SK-N-SH (cell line): Measurements from ENCODE around the gene PCK1. TPM values are rescaled to one million over a fixed set of nuclear protein-coding genes. Genes with fewer than 3 reads are reported as not detected.

Experiments used
- CTCF ChIA-PET: fragments of 300-600, 350-600 bp; formaldehyde crosslinking; extraction: SDS; loops from one replicate; lab custom pipeline; 2021; lab: Yijun Ruan, JAX
- POLR2A ChIA-PET: fragments of 350-600 bp; sonication (Branson Sonifier 250); formaldehyde crosslinking; extraction: SDS; loops from one replicate; lab custom pipeline; 2020; ENCODE audit warnings: antibody characterized with exemption, inconsistent platforms; lab: Yijun Ruan, JAX
- DNase-seq: peaks from one replicate; pipeline ENCODE4 v3.0.0; 2012
- H2AFZ ChIP-seq: fragments of 200-600 bp; sonication (generic); 2 replicates; pipeline ENCODE4 v1.8.1; 2016; ENCODE audit warnings: antibody characterized with exemption, mild to moderate bottlenecking, low read depth
- H3F3A ChIP-seq: fragments of 200-600 bp; sonication (generic); replicated peaks from 2 replicates; pipeline ENCODE3; 2016; ENCODE audit warnings: antibody characterized with exemption, mild to moderate bottlenecking; ENCODE audit not compliant: insufficient read depth
- H3K27ac ChIP-seq, 2 experiments: fragments of 200-500 bp in 1 of 2; fragments of 200-600 bp in 1 of 2; sonication (Bioruptor generic) in 1 of 2; sonication (generic), shearing (Covaris generic) in 1 of 2; 2 replicates each; pipeline versions ENCODE4 v1.5.1 to v1.6.1; 2014 to 2016; ENCODE audit warnings: low read depth in 2 of 2, inconsistent platforms in 1 of 2, low read length in 1 of 2, mild to moderate bottlenecking in 1 of 2, mixed read lengths in 1 of 2
- H3K27me3 ChIP-seq: fragments of 200-600 bp; sonication (generic), shearing (Covaris generic); 2 replicates; pipeline ENCODE4 v1.6.1; 2016; ENCODE audit warnings: mixed run types; ENCODE audit not compliant: insufficient read depth
- H3K36me3 ChIP-seq, 2 experiments: fragments of 200-500 bp in 1 of 2; fragments of 200-600 bp in 1 of 2; sonication (Bioruptor generic) in 1 of 2; sonication (generic) in 1 of 2; replicated peaks in 1 of 2; 2 replicates each; pipeline versions ENCODE3 to v1.5.1; 2014 to 2016; ENCODE audit warnings: low read length in 1 of 2, mild to moderate bottlenecking in 1 of 2; ENCODE audit not compliant: insufficient read depth in 2 of 2, control insufficient read depth in 1 of 2
- H3K4me1 ChIP-seq, 2 experiments: fragments of 200-500 bp in 1 of 2; fragments of 200-600 bp in 1 of 2; sonication (Bioruptor generic) in 1 of 2; sonication (generic), shearing (Covaris generic) in 1 of 2; 2 replicates each; pipeline versions ENCODE4 v1.5.1 to v1.6.1; 2014 to 2016; ENCODE audit warnings: low read depth in 1 of 2, low read length in 1 of 2, mixed run types in 1 of 2; ENCODE audit not compliant: insufficient read depth in 2 of 2, control insufficient read depth in 1 of 2
- H3K4me2 ChIP-seq: fragments of 200-600 bp; sonication (generic), shearing (Covaris generic); 2 replicates; pipeline ENCODE4 v1.6.1; 2017; ENCODE audit warnings: mixed run types
- H3K4me3 ChIP-seq, 2 experiments: fragments of 200-500 bp in 1 of 2; fragments of 200-600 bp in 1 of 2; sonication (Bioruptor generic) in 1 of 2; sonication (generic), shearing (Covaris generic) in 1 of 2; 2 replicates each; pipeline versions ENCODE4 v1.5.1 to v1.8.1; 2014 to 2016; ENCODE audit warnings: low read depth in 2 of 2, inconsistent platforms in 1 of 2, low read length in 1 of 2, mild to moderate bottlenecking in 1 of 2, mixed read lengths in 1 of 2, moderate library complexity in 1 of 2
- H3K79me2 ChIP-seq: fragments of 200-600 bp; sonication (generic); 2 replicates; pipeline ENCODE4 v1.8.1; 2017; ENCODE audit warnings: mild to moderate bottlenecking; ENCODE audit not compliant: insufficient read depth
- H3K9ac ChIP-seq: fragments of 200-600 bp; sonication (generic); 2 replicates; pipeline ENCODE4 v1.6.1; 2017; ENCODE audit warnings: mixed run types
- H3K9me2 ChIP-seq: fragments of 200-600 bp; sonication (generic); 2 replicates; pipeline ENCODE4 v1.6.1; 2017; ENCODE audit warnings: mixed run types
- H3K9me3 ChIP-seq: fragments of 200-600 bp; sonication (generic); 2 replicates; pipeline ENCODE4 v1.6.1; 2017; ENCODE audit warnings: mixed run types, mild to moderate bottlenecking, moderate library complexity
- H4K20me1 ChIP-seq: fragments of 200-600 bp; sonication (generic); 2 replicates; pipeline ENCODE4 v1.6.1; 2017; ENCODE audit warnings: mild to moderate bottlenecking, mixed run types; ENCODE audit not compliant: insufficient read depth
- CHD2 ChIP-seq: fragments of 150-350 bp; IDR thresholded peaks from 2 replicates; pipeline ENCODE4 v1.6.1; 2018; ENCODE audit warnings: low read length; ENCODE audit not compliant: partially characterized antibody
- ELF1 ChIP-seq: IDR thresholded peaks from 2 replicates; pipeline ENCODE4 v1.4.0; 2012
- EP300 ChIP-seq, 2 experiments: IDR thresholded peaks; 2 replicates each; pipeline versions ENCODE4 v1.4.0 to v1.6.1; 2012; ENCODE audit warnings: borderline replicate concordance in 1 of 2, low read depth in 1 of 2, low read length in 1 of 2
- EZH2phosphoT487 ChIP-seq: fragments of 200-600 bp; sonication (generic); IDR thresholded peaks from 2 replicates; pipeline ENCODE4 v1.6.1; 2017; ENCODE audit warnings: low read depth, mixed run types, mild to moderate bottlenecking, antibody characterized with exemption, moderate library complexity, borderline replicate concordance
- GABPA ChIP-seq: IDR thresholded peaks from 2 replicates; pipeline ENCODE4 v1.4.0; 2012; ENCODE audit warnings: low read depth, mild to moderate bottlenecking
- IRF3 ChIP-seq: fragments of 150-350 bp; IDR thresholded peaks from 2 replicates; pipeline ENCODE4 v1.6.1; 2016; ENCODE audit warnings: mild to moderate bottlenecking, low read depth, low read length
- JUND ChIP-seq: IDR thresholded peaks from 2 replicates; pipeline ENCODE4 v1.4.0; 2012
- MAX ChIP-seq: IDR thresholded peaks from 2 replicates; pipeline ENCODE4 v1.4.0; 2012; ENCODE audit warnings: low read depth
- MEF2A ChIP-seq: IDR thresholded peaks from 2 replicates; pipeline ENCODE4 v1.4.0; 2012; ENCODE audit warnings: low read depth, borderline replicate concordance
- MXI1 ChIP-seq: IDR thresholded peaks from 2 replicates; pipeline ENCODE4 v1.6.1; 2012; ENCODE audit warnings: mild to moderate bottlenecking, low read depth, low read length, improper control_type of control experiment
- PBX3 ChIP-seq: IDR thresholded peaks from 2 replicates; pipeline ENCODE4; 2012
- POLR2AphosphoS5 ChIP-seq: IDR thresholded peaks from 2 replicates; pipeline ENCODE4 v1.6.1; 2012; ENCODE audit warnings: low read depth, low read length
- RCOR1 ChIP-seq: fragments of 150-350 bp; IDR thresholded peaks from 2 replicates; pipeline ENCODE4 v1.6.1; 2017; ENCODE audit warnings: antibody characterized with exemption, low read length
- RFX5 ChIP-seq: IDR thresholded peaks from 2 replicates; pipeline ENCODE4 v1.6.1; 2012; ENCODE audit warnings: mild to moderate bottlenecking, improper control_type of control experiment, low read length
- RXRA ChIP-seq: IDR thresholded peaks from 2 replicates; pipeline ENCODE4 v1.4.0; 2012; ENCODE audit warnings: low read depth, mild to moderate bottlenecking, borderline replicate concordance
- TCF12 ChIP-seq: IDR thresholded peaks from 2 replicates; pipeline ENCODE4 v1.4.0; 2012
- TEAD4 ChIP-seq: IDR thresholded peaks from 2 replicates; pipeline ENCODE4 v1.4.0; 2012; ENCODE audit warnings: mild to moderate bottlenecking, borderline replicate concordance; ENCODE audit not compliant: insufficient read depth
- USF1 ChIP-seq: IDR thresholded peaks from 2 replicates; pipeline ENCODE4 v1.4.0; 2012; ENCODE audit warnings: low read depth, borderline replicate concordance
- WGBS: methylation state at CpG from one replicate; pipeline ENCODE4 v1.1.6; 2017; ENCODE audit warnings: low lambda C conversion rate; 5-methylcytosine and 5-hydroxymethylcytosine counted together
- polyA plus RNA-seq, 3 experiments: library from polyadenylated mRNA; depleted of rRNA; stranded (reverse); fragments of >200 nt; gene quantifications; 2 replicates each; pipeline ENCODE4 v1.2.3, GENCODE V29; 2012

Gene PCK1
- polyA plus RNA-seq, 1 of the 3 experiments (the other 2 are of a cell fraction), result not detected

GRCh38 chr20:57546956-57547649 lies 13.8 kb upstream of the PCK1 start:
- POLR2A ChIA-PET, result no interaction called here
- H3K9me3 ChIP-seq, result no peaks in the 10 kb centered on the region
- CTCF ChIA-PET, result no interaction called here
- no peak for DNase-seq
- no peaks in the 10 kb centered on the region for H3F3A ChIP-seq
- H3K27me3 ChIP-seq, result peaks cover 43% of the 10 kb centered on the region
- TF ChIP-seq MXI1 (no peak), POLR2AphosphoS5 (no peak), PBX3 (no peak), CHD2 (no peak), MEF2A (no peak), MAX (no peak), RFX5 (no peak), USF1 (no peak), JUND (no peak), IRF3 (no peak), ELF1 (no peak), TCF12 (no peak), EP300 (IDR thresholded peaks at IDR 0.05; ENCODE audit: borderline replicate concordance in 1 of 2, low read depth in 1 of 2, low read length in 1 of 2) (no peak), EZH2phosphoT487 (no peak), RXRA (no peak), RCOR1 (no peak), GABPA (no peak), TEAD4 (no peak)
- no peak overlapping the region for H2AFZ ChIP-seq
- no peaks in the 10 kb centered on the region for H3K79me2 ChIP-seq
- 35% methylated on average over 6 of the region's 8 CpGs for WGBS
- H3K4me1 ChIP-seq, result no peaks in the 10 kb centered on the region
- H3K9ac ChIP-seq, result no peak overlapping the region
- H4K20me1 ChIP-seq, result no peaks in the 10 kb centered on the region
- no peak overlapping the region for H3K4me3 ChIP-seq
- H3K36me3 ChIP-seq, result no peaks in the 10 kb centered on the region
- no peak overlapping the region for H3K4me2 ChIP-seq
- no peaks in the 10 kb centered on the region for H3K9me2 ChIP-seq
- H3K27ac ChIP-seq, result no peak overlapping the region
